ENCODE data around the gene CDH12.

DNA sequence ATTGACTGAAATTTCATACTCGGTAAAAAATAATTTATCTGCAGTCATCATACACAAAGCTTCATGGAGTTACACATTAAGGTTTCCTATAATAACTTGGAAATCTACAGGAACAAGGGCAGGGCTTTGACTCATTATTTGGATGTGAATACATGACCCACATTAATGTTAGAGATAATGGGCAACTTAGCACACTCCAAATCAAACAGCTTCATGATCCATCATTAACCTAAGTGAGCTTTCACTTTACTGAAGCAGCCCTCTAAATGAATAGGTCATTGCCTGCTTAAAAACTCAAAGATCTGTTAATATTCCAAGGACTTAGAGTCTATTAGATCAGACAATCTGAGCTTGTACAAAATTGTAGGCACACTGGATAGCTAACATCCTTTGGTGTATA lies 9.0 kb downstream of the CDH12 start:
- no peak for TF ChIP-seq POLR2A (IDR thresholded peaks at IDR 0.05; ENCODE audit: low read length)
- TF ChIP-seq GATA1 (IDR thresholded peaks at IDR 0.05; ENCODE audit: low read depth, low read length): no peak

All from erythroblast (primary cell).